Mesendoderm (in vitro differentiated cells): Measurements from ENCODE around the gene IGFBPL1.
A peak's percentile ranks its signal among the peaks of the same experiment; 100 is the strongest.

Experiments used
- DNase-seq: peaks from one replicate; pipeline ENCODE4 v3.0.0; 2013
- H2AK5ac ChIP-seq: 2 replicates; pipeline ENCODE4 v1.6.1; 2013; ENCODE audit warnings: low read length, inconsistent platforms
- H2BK120ac ChIP-seq: 2 replicates; pipeline ENCODE4 v1.6.1; 2013; ENCODE audit warnings: low read depth, mild to moderate bottlenecking, low read length, moderate library complexity, mixed read lengths
- H2BK15ac ChIP-seq: replicated peaks from 2 replicates; pipeline ENCODE4 v1.6.1; 2013; ENCODE audit warnings: low read depth, mild to moderate bottlenecking, moderate library complexity
- H2BK5ac ChIP-seq: 2 replicates; pipeline ENCODE4 v1.6.1; 2013; ENCODE audit warnings: low read length, inconsistent platforms
- H3K18ac ChIP-seq: 2 replicates; pipeline ENCODE4 v1.6.1; 2013; ENCODE audit warnings: mild to moderate bottlenecking, low read length, mixed read lengths
- H3K23ac ChIP-seq: one replicate; pipeline ENCODE4 v1.6.1; 2013; ENCODE audit warnings: low read length
- H3K27ac ChIP-seq: 2 replicates; pipeline ENCODE4 v1.5.1; 2013; ENCODE audit warnings: low read depth, mild to moderate bottlenecking, inconsistent platforms, low read length, moderate library complexity
- H3K27me3 ChIP-seq: 2 replicates; pipeline ENCODE4 v1.6.1; 2013; ENCODE audit warnings: low read length, control low read depth, mild to moderate bottlenecking, inconsistent platforms; ENCODE audit not compliant: insufficient read depth, poor library complexity
- H3K36me3 ChIP-seq: 2 replicates; pipeline ENCODE4 v1.6.1; 2013; ENCODE audit warnings: low read length, inconsistent platforms; ENCODE audit not compliant: control insufficient read depth, insufficient read depth
- H3K4ac ChIP-seq: one replicate; pipeline ENCODE4 v1.6.1; 2013; ENCODE audit warnings: low read depth, mild to moderate bottlenecking, low read length, moderate library complexity
- H3K4me1 ChIP-seq: 2 replicates; pipeline ENCODE4 v1.6.1; 2013; ENCODE audit warnings: low read depth, low read length, inconsistent platforms; ENCODE audit not compliant: control insufficient read depth
- H3K4me2 ChIP-seq: 2 replicates; pipeline ENCODE4 v1.6.1; 2013; ENCODE audit warnings: low read length
- H3K4me3 ChIP-seq: 2 replicates; pipeline ENCODE4 v1.5.1; 2013; ENCODE audit warnings: mild to moderate bottlenecking, low read length
- H3K56ac ChIP-seq: one replicate; pipeline ENCODE4 v1.6.1; 2013; ENCODE audit warnings: low read length
- H3K79me1 ChIP-seq: 2 replicates; pipeline ENCODE4 v1.6.1; 2013; ENCODE audit warnings: low read length, inconsistent platforms
- H3K79me2 ChIP-seq: 2 replicates; pipeline ENCODE4 v1.6.1; 2013; ENCODE audit warnings: mild to moderate bottlenecking, low read length; ENCODE audit not compliant: control insufficient read depth, insufficient read depth
- H3K9ac ChIP-seq: 2 replicates; pipeline ENCODE4 v1.6.1; 2013; ENCODE audit warnings: low read length, inconsistent platforms
- H4K5ac ChIP-seq: one replicate; pipeline ENCODE4 v1.6.1; 2013; ENCODE audit warnings: low read length
- H4K8ac ChIP-seq: one replicate; pipeline ENCODE4 v1.6.1; 2013; ENCODE audit warnings: low read depth, mild to moderate bottlenecking, control low read depth, low read length, moderate library complexity
- WGBS: extraction: QIAGEN DNeasy Blood & Tissue Kit; methylation state at CpG from one replicate; pipeline ENCODE4 v1.1.7; 2013; ENCODE audit warnings: low lambda C conversion rate, missing lambda C conversion rate; ENCODE audit not compliant: insufficient coverage; ENCODE audit errors: extremely low coverage; 5-methylcytosine and 5-hydroxymethylcytosine counted together

The IGFBPL1 gene

GRCh38 chr9:38441347-38442085, 17.3 kb upstream of the IGFBPL1 start:
- Histone ChIP-seq H4K8ac (no peak overlapping the region), H4K5ac (no peak overlapping the region), H3K36me3 (no peaks in the 10 kb centered on the region), H3K4me2 (no peak overlapping the region), H3K27me3 (no peaks in the 10 kb centered on the region), H3K79me2 (no peaks in the 10 kb centered on the region), H2AK5ac (no peak overlapping the region), H3K4me3 (no peak overlapping the region), H3K56ac (no peak overlapping the region), H3K4me1 (peaks cover 2% of the 10 kb centered on the region), H3K23ac (no peak overlapping the region), H2BK120ac (no peak overlapping the region), H3K18ac (no peak overlapping the region), H3K9ac (no peak overlapping the region), H3K79me1 (no peaks in the 10 kb centered on the region), H2BK5ac (no peak overlapping the region), H2BK15ac (no peak overlapping the region), H3K27ac (no peak overlapping the region), H3K4ac (no peak overlapping the region)
- no peak for DNase-seq
- WGBS: no CpG with 5 or more reads among the region's 8 CpGs

- Histone ChIP-seq H4K8ac (no peak overlapping the region), H3K36me3 (no peaks in the 10 kb centered on the region), H3K23ac (no peak overlapping the region), H3K18ac (no peak overlapping the region), H3K79me2 (no peaks in the 10 kb centered on the region), H4K5ac (no peak overlapping the region), H3K56ac (no peak overlapping the region), H3K4me1 (peaks cover 2% of the 10 kb centered on the region), H2BK5ac (no peak overlapping the region), H3K9ac (no peak overlapping the region), H2BK120ac (no peak overlapping the region), H3K79me1 (no peaks in the 10 kb centered on the region), H3K4me3 (no peak overlapping the region), H3K27ac (no peak overlapping the region), H3K4me2 (no peak overlapping the region), H3K4ac (no peak overlapping the region), H2BK15ac (no peak overlapping the region), H2AK5ac (no peak overlapping the region), H3K27me3 (no peaks in the 10 kb centered on the region)
- no peak for DNase-seq
- no CpG with 5 or more reads among the region's 3 CpGs for WGBS
These were observed 16.3 kb upstream of the IGFBPL1 start for GRCh38 chr9:38440516-38440915.

- Histone ChIP-seq H3K18ac (no peak overlapping the region), H2BK15ac (no peak overlapping the region), H3K79me1 (no peaks in the 10 kb centered on the region), H3K4me2 (no peak overlapping the region), H3K27ac (no peak overlapping the region), H3K4ac (no peak overlapping the region), H3K36me3 (no peaks in the 10 kb centered on the region), H3K23ac (no peak overlapping the region), H4K8ac (no peak overlapping the region), H2BK120ac (no peak overlapping the region), H3K4me3 (no peak overlapping the region), H3K4me1 (peaks cover 3% of the 10 kb centered on the region), H3K56ac (no peak overlapping the region), H2AK5ac (no peak overlapping the region), H2BK5ac (no peak overlapping the region), H3K79me2 (no peaks in the 10 kb centered on the region), H3K9ac (no peak overlapping the region), H3K27me3 (no peaks in the 10 kb centered on the region), H4K5ac (no peak overlapping the region)
- WGBS: no CpG with 5 or more reads among the region's 1 CpG
- no peak for DNase-seq
These were observed 15.7 kb upstream of the IGFBPL1 start for GRCh38 chr9:38439916-38440301.

- H2BK120ac ChIP-seq: no peak overlapping the region
- WGBS: no CpG with 5 or more reads among the region's 3 CpGs
- H2BK5ac ChIP-seq: no peak overlapping the region
- H3K27ac ChIP-seq: no peak overlapping the region
- no peak overlapping the region for H3K18ac ChIP-seq
- no peaks in the 10 kb centered on the region for H3K79me1 ChIP-seq
- no peak overlapping the region for H3K9ac ChIP-seq
- no peak overlapping the region for H4K5ac ChIP-seq
- H3K56ac ChIP-seq: no peak overlapping the region
- no peak overlapping the region for H3K4me3 ChIP-seq
- no peak overlapping the region for H3K4me2 ChIP-seq
- no peaks in the 10 kb centered on the region for H3K36me3 ChIP-seq
- H4K8ac ChIP-seq: no peak overlapping the region
- H2BK15ac ChIP-seq: no peak overlapping the region
- H3K23ac ChIP-seq: no peak overlapping the region
- H3K27me3 ChIP-seq: no peaks in the 10 kb centered on the region
- no peaks in the 10 kb centered on the region for H3K79me2 ChIP-seq
- H2AK5ac ChIP-seq: peak overlapping the region; percentile 18
- H3K4me1 ChIP-seq: peaks cover 4% of the 10 kb centered on the region
- no peak overlapping the region for H3K4ac ChIP-seq
- no peak for DNase-seq
These were observed 15.1 kb upstream of the IGFBPL1 start for GRCh38 chr9:38439291-38439915.

- Histone ChIP-seq H3K23ac (no peak overlapping the region), H2AK5ac (peak overlapping the region; percentile 56), H3K9ac (no peak overlapping the region), H3K79me2 (no peaks in the 10 kb centered on the region), H3K18ac (no peak overlapping the region), H4K8ac (no peak overlapping the region), H2BK5ac (no peak overlapping the region), H3K4me3 (no peak overlapping the region), H3K27ac (no peak overlapping the region), H2BK120ac (no peak overlapping the region), H3K4me1 (peaks cover 14% of the 10 kb centered on the region), H2BK15ac (no peak overlapping the region), H3K4me2 (no peak overlapping the region), H3K4ac (no peak overlapping the region), H3K56ac (peak overlapping the region; percentile 38), H3K36me3 (no peaks in the 10 kb centered on the region), H3K79me1 (no peaks in the 10 kb centered on the region), H4K5ac (no peak overlapping the region), H3K27me3 (no peaks in the 10 kb centered on the region)
- DNase-seq: no peak
- no CpG with 5 or more reads among the region's 11 CpGs for WGBS
These were observed 13.1 kb upstream of the IGFBPL1 start for GRCh38 chr9:38437193-38437823.
